Aorta (tissue), 5 donors: ENCODE results near the gene MED22. TPM values are rescaled to one million over a fixed set of nuclear protein-coding genes. Genes with fewer than 3 reads are reported as not detected.

ENCODE experiments used
- ATAC-seq: fragments of 200-7000 bp; cut with Tn5 transposase; one replicate; pipeline ENCODE4 v1.9.1; 2022; ENCODE audit warnings: moderate library complexity; ENCODE audit not compliant: low FRiP score
- DNase-seq, 2 donors: peaks; one replicate each; pipeline ENCODE4 v3.0.0-alpha.2; 2020
- H3K27ac ChIP-seq, 2 donors: one replicate each; pipeline ENCODE4 v1.5.1; 2013; ENCODE audit warnings: low read length in 2 of 2, mild to moderate bottlenecking in 2 of 2, moderate library complexity in 2 of 2, control low read depth in 1 of 2, inconsistent platforms in 1 of 2, low read depth in 1 of 2
- H3K27me3 ChIP-seq, 2 donors: one replicate each; pipeline ENCODE4 v1.6.1; 2013; ENCODE audit warnings: control low read depth in 1 of 2, low read length in 1 of 2, mild to moderate bottlenecking in 1 of 2, moderate library complexity in 1 of 2; ENCODE audit not compliant: insufficient read depth in 2 of 2, control insufficient read depth in 1 of 2
- H3K36me3 ChIP-seq, 2 donors: one replicate each; pipeline ENCODE4 v1.6.1; 2013; ENCODE audit warnings: control low read depth in 1 of 2, low read length in 1 of 2, mild to moderate bottlenecking in 1 of 2; ENCODE audit not compliant: insufficient read depth in 2 of 2, control insufficient read depth in 1 of 2
- H3K4me1 ChIP-seq, 2 donors: one replicate each; pipeline ENCODE4 v1.6.1; 2013; ENCODE audit warnings: low read length in 2 of 2, control low read depth in 1 of 2, mild to moderate bottlenecking in 1 of 2, moderate library complexity in 1 of 2; ENCODE audit not compliant: insufficient read depth in 2 of 2, control insufficient read depth in 1 of 2
- H3K4me3 ChIP-seq, 2 donors: one replicate each; pipeline ENCODE4 v1.5.1; 2013; ENCODE audit warnings: low read length in 2 of 2, control low read depth in 1 of 2, mild to moderate bottlenecking in 1 of 2
- H3K9me3 ChIP-seq: one replicate; pipeline ENCODE4 v1.6.1; 2013; ENCODE audit warnings: mild to moderate bottlenecking, low read length; ENCODE audit not compliant: control insufficient read depth
- WGBS, 2 donors: extraction: QIAGEN DNeasy Blood & Tissue Kit; methylation state at CpG; one replicate each; pipeline ENCODE4 v1.1.7; 2013; 5-methylcytosine and 5-hydroxymethylcytosine counted together
- intact Hi-C, 2 donors: fragments of 100-400 bp; cut with DNase I; formaldehyde crosslinking; loops; one replicate each; pipeline versions ENCODE4 v1.14.2 to v1.15.0; 2022
- polyA plus RNA-seq, 2 donors: library from polyadenylated mRNA; stranded (reverse); fragments of 200-250 nt; gene quantifications; one replicate each; pipeline ENCODE4 v1.2.3, GENCODE V29; 2013
- total RNA-seq, 2 donors: library from RNA; stranded (reverse); fragmentation: NEBNext Ultra II Directional; extraction: Animal tissue kit (Norgen Biotek cat#: 25700); gene quantifications; one replicate each; pipeline ENCODE4 v1.2.1, GENCODE V29; 2021
- donor health status: healthy with polysubstance abuse.
- donor health status: Bipolar disorder and iron deficiency.
- donor health status: DM: no; HTN: no; CAD: no.
- donor health status: DM: no; HTN: no; CAD: no.
- donor health status: DM: yes; HTN: yes; CAD: no.

Gene MED22
- total and polyA plus RNA-seq, 4 donors, result 10.8 to 37.0 (median 24.4) TPM

- ATAC-seq, result no peak
- H3K9me3 ChIP-seq, result no peaks in the 10 kb centered on the region
- intact Hi-C loops, result no loop called here
- DNase-seq, result no peak
- WGBS, 2 donors, result 86 to 90% methylated on average over 12 to 13 of the region's 13 CpGs
- no peaks in the 10 kb centered on the region for H3K4me1 ChIP-seq
- no peak overlapping the region for H3K27ac ChIP-seq
- no peaks in the 10 kb centered on the region for H3K27me3 ChIP-seq
- no peaks in the 10 kb centered on the region for H3K36me3 ChIP-seq
- H3K4me3 ChIP-seq, result no peak overlapping the region
Measured at GRCh38 chr9:133389562-133389961, 41.6 kb upstream of the MED22 start.

GRCh38 chr9:133389025-133389557 is 41.2 kb upstream of the MED22 start:
- Histone ChIP-seq H3K4me3 (no peak overlapping the region), H3K27ac (no peak overlapping the region), H3K4me1 (no peaks in the 10 kb centered on the region), H3K27me3 (no peaks in the 10 kb centered on the region), H3K9me3 (no peaks in the 10 kb centered on the region), H3K36me3 (no peaks in the 10 kb centered on the region)
- intact Hi-C loops, result no loop called here
- WGBS, 2 donors, result 92 to 93% methylated on average over 12 of the region's 12 CpGs
- ATAC-seq, result no peak
- DNase-seq, result no peak

GRCh38 chr9:133387680-133388079 is 39.7 kb upstream of the MED22 start:
- intact Hi-C loops, result no loop called here
- 78 to 79% methylated on average over 9 of the region's 9 CpGs for WGBS, 2 donors

DNA sequence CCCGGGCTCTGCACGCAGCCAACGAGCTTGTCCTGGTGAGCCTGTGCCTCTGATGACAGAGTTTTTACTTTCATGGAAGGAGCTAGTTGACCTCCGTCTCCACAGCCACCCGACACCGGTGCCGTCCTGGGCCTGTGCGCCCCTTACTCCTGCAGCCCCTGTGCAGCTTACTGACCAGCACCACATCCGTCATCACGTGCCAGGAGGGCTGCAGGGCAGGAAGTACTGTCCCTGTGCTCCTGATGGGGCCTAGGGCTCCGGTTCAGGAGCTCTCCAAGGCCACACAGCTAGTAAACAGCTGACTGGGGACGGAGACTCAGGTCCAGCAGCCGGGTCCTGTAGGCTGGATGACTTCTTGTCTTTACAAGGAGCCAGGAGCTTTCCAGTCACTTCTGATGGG is 38.4 kb upstream of the MED22 start:
- Histone ChIP-seq H3K4me3 (no peak overlapping the region), H3K27ac (no peak overlapping the region), H3K9me3 (no peaks in the 10 kb centered on the region), H3K36me3 (no peaks in the 10 kb centered on the region), H3K4me1 (no peaks in the 10 kb centered on the region), H3K27me3 (no peaks in the 10 kb centered on the region)
- no peak for ATAC-seq
- intact Hi-C loops, result no loop called here
- WGBS, 2 donors, result 72 to 75% methylated on average over 13 of the region's 13 CpGs
- DNase-seq, result no peak

More at GRCh38 chr9:133387680-133388079, 39.7 kb upstream of the MED22 start:
- no peak for ATAC-seq
- Histone ChIP-seq H3K9me3 (no peaks in the 10 kb centered on the region), H3K27me3 (no peaks in the 10 kb centered on the region), H3K4me3 (no peak overlapping the region), H3K27ac (no peak overlapping the region), H3K4me1 (no peaks in the 10 kb centered on the region), H3K36me3 (no peaks in the 10 kb centered on the region)
- DNase-seq, result no peak

DNA sequence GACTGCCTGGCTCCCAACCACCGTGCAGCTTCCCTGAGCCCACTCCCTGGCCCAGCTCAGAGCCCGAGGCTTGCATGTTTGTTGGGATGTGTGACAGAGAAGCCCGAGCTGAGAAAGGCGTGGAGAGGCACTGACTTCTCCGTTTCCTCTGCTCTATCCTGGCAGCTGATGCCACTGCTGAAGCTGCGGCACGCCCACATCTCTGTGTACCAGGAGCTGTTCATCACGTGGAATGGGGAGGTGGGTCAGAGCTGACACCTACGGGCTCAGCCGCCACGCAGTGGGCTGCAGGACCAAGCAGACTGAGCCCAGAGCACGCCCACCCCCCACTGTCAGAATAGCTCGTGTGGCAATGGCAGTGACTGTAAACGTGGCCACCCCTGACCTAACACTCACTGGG is 37.5 kb upstream of the MED22 start:
- no peaks in the 10 kb centered on the region for H3K36me3 ChIP-seq
- no peaks in the 10 kb centered on the region for H3K9me3 ChIP-seq
- ATAC-seq (no peak), DNase-seq (no peak)
- H3K4me3 ChIP-seq, result no peak overlapping the region
- no peaks in the 10 kb centered on the region for H3K4me1 ChIP-seq
- H3K27me3 ChIP-seq, result no peaks in the 10 kb centered on the region
- WGBS, 2 donors, result 86 to 89% methylated on average over 14 of the region's 14 CpGs
- intact Hi-C loops, result no loop called here
- H3K27ac ChIP-seq, result no peak overlapping the region

GRCh38 chr9:133384736-133385321 is 36.9 kb upstream of the MED22 start:
- H3K27me3 ChIP-seq, result no peaks in the 10 kb centered on the region
- no peak overlapping the region for H3K4me3 ChIP-seq
- intact Hi-C loops, result no loop called here
- no peaks in the 10 kb centered on the region for H3K4me1 ChIP-seq
- 87 to 88% methylated on average over 17 of the region's 17 CpGs for WGBS, 2 donors
- no peaks in the 10 kb centered on the region for H3K9me3 ChIP-seq
- ATAC-seq (no peak), DNase-seq (no peak)
- no peaks in the 10 kb centered on the region for H3K36me3 ChIP-seq
- no peak overlapping the region for H3K27ac ChIP-seq

GRCh38 chr9:133383438-133383837 is 35.5 kb upstream of the MED22 start:
- H3K9me3 ChIP-seq, result no peaks in the 10 kb centered on the region
- WGBS, 2 donors, result 95 to 97% methylated on average over 3 of the region's 3 CpGs
- H3K36me3 ChIP-seq, result no peaks in the 10 kb centered on the region
- no peak for ATAC-seq
- intact Hi-C loops, result no loop called here
- no peak overlapping the region for H3K4me3 ChIP-seq
- no peaks in the 10 kb centered on the region for H3K4me1 ChIP-seq
- H3K27me3 ChIP-seq, result no peaks in the 10 kb centered on the region
- no peak for DNase-seq
- no peak overlapping the region for H3K27ac ChIP-seq

DNA sequence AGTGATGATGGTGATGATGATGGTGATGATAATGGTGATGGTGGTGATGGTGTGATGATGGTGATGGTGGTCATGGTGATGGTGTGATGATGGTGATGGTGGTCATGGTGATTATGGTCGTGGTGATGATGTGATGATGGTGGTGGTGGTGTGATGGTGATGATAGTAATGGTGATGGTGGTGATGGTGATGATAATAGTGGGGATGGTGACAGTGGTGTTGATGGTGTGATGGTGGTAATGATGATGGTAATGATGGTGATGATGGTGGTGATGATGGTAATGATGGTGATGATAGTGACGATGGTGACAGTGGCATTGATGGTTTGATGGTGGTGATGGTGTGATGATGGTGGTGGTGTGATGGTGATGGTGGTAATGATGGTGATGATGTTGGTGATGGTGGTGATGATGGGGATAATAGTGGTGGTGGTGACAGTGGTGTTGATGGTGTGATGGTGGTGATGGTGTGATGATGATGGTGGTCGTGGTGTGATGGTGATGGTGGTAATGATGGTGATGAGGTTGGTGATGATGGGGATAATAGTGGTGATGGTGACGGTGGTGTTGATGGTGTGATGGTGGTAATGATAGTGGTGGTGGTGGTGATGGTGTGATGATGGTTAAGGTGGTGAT is 34.7 kb upstream of the MED22 start:
- Histone ChIP-seq H3K9me3 (no peaks in the 10 kb centered on the region), H3K27me3 (no peaks in the 10 kb centered on the region), H3K27ac (no peak overlapping the region), H3K4me1 (no peaks in the 10 kb centered on the region), H3K36me3 (no peaks in the 10 kb centered on the region), H3K4me3 (no peak overlapping the region)
- 95% methylated on average over 4 of the region's 4 CpGs for WGBS, 2 donors
- DNase-seq, result no peak
- ATAC-seq, result no peak
- intact Hi-C loops, result no loop called here

- H3K36me3 ChIP-seq, result no peaks in the 10 kb centered on the region
- ATAC-seq (no peak), DNase-seq (no peak)
- intact Hi-C loops, result no loop called here
- no peak overlapping the region for H3K27ac ChIP-seq
- no peak overlapping the region for H3K4me3 ChIP-seq
- H3K4me1 ChIP-seq, result no peaks in the 10 kb centered on the region
- 87 to 90% methylated on average over 4 of the region's 4 CpGs for WGBS, 2 donors
- H3K27me3 ChIP-seq, result no peaks in the 10 kb centered on the region
- H3K9me3 ChIP-seq, result no peaks in the 10 kb centered on the region
Measured at GRCh38 chr9:133380734-133381133, 32.8 kb upstream of the MED22 start.
